OCI-LY1 (cell line): ENCODE data around the gene STK40.

Experiments
- EZH2 ChIP-seq: fragments of 200-600 bp; sonication (generic), shearing (Covaris generic); IDR thresholded peaks from 2 replicates; pipeline ENCODE4 v1.8.0; 2017; ENCODE audit warnings: borderline replicate concordance, mixed run types, mild to moderate bottlenecking, antibody characterized with exemption, low read length, moderate library complexity, mixed read lengths
- TF ChIP-seq, protein P1 (sequence below): fragments of 200-600 bp; sonication (generic), shearing (Covaris generic); IDR thresholded peaks from 2 replicates; pipeline ENCODE4 v1.5.1; 2017; ENCODE audit warnings: mild to moderate bottlenecking, antibody characterized with exemption, low read length, moderate library complexity, mixed read lengths

DNA sequence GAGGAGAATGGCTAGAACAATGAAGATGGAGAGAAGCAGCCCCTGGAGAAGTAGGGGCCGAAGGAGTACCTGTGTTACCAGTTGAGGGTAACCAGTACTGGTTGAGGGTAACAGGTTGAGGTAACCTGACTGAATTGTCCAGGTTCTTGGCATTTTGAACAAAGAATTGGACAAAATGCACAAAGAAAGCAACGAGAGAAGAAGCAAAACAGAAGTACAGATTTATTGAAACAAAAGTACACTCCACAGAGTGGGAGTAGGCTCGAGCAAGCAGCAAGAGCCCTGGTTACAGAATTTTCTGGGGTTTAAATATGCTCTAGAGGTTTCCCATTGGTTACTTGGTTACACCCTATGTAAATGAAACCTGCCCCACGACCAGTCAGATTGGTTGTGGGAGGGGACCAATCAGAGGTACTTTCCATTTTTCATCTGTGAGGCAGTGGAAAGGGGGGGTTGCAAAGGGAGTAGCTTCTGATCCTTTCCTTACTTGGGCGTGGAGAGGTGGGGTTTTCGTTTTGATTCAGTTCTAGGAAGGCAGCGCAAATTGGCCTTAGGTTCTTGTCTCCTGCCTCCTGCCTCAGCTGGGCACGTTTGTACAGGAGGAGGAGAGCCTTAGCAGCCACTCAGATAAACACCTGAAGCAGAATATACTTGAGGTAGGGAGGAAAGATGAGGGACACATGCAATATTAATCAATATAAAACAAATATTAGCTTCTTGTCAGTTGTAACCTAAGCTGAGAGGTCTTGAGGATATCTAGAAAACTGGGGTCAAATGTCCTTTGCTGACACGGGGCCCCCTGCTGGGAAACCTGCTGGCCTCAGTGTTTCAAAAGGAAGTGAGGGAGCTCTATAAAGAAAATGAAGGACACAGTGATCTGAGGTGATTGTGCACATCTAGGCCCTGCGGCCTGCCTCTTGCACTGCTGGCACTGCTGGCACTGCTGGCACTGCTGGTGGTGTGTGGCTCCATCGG, 26.2 kb upstream of the STK40 start:
- no peak for TF ChIP-seq EZH2
- TF ChIP-seq, protein P1, sequence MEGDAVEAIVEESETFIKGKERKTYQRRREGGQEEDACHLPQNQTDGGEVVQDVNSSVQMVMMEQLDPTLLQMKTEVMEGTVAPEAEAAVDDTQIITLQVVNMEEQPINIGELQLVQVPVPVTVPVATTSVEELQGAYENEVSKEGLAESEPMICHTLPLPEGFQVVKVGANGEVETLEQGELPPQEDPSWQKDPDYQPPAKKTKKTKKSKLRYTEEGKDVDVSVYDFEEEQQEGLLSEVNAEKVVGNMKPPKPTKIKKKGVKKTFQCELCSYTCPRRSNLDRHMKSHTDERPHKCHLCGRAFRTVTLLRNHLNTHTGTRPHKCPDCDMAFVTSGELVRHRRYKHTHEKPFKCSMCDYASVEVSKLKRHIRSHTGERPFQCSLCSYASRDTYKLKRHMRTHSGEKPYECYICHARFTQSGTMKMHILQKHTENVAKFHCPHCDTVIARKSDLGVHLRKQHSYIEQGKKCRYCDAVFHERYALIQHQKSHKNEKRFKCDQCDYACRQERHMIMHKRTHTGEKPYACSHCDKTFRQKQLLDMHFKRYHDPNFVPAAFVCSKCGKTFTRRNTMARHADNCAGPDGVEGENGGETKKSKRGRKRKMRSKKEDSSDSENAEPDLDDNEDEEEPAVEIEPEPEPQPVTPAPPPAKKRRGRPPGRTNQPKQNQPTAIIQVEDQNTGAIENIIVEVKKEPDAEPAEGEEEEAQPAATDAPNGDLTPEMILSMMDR = no peak
